GM12878 (cell line): ENCODE results near the gene LINGO1.

Source experiments
- KDM1A ChIP-seq: fragments of 200-600 bp; sonication (generic); IDR thresholded peaks from 2 replicates; pipeline ENCODE4 v1.6.1; 2016; ENCODE audit warnings: borderline replicate concordance
- POLR2A ChIP-seq: IDR thresholded peaks from 2 replicates; pipeline ENCODE4 v1.6.1; 2011; ENCODE audit warnings: low read depth, mild to moderate bottlenecking, low read length

- no peak for TF ChIP-seq KDM1A
- no peak for TF ChIP-seq POLR2A
Measured at GRCh38 chr15:77619883-77620282, 12.8 kb downstream of the LINGO1 start.
